WTC11 (cell line): ENCODE results near the gene GOLGA8A. TPM values are rescaled to one million over a fixed set of nuclear protein-coding genes. Genes with fewer than 3 reads are reported as not detected.

Experiments used
- ATAC-seq: fragments of 200-7000 bp; cut with Tn5 transposase; 2 replicates; pipeline ENCODE4 v1.10.0; 2021; ENCODE audit warnings: mild to moderate bottlenecking, moderate library complexity
- CTCF ChIA-PET: fragments of 300-600 bp; sonication (Branson Sonifier 250); formaldehyde crosslinking; loops from one replicate; lab custom pipeline; 2021; ENCODE audit warnings: antibody characterized with exemption; lab: Charles Lee
- POLR2A ChIA-PET: fragments of 350-600 bp; sonication (Branson Sonifier 250); formaldehyde crosslinking; loops from one replicate; lab custom pipeline; 2021; ENCODE audit warnings: antibody characterized with exemption; lab: Charles Lee
- DNase-seq: peaks from one replicate; pipeline ENCODE4 v3.0.0; 2021; ENCODE audit warnings: low spot score
- H3K27ac Mint-ChIP-seq: 2 replicates; pipeline ENCODE4 v1.8.0; 2021; ENCODE audit warnings: mixed read lengths
- H3K27me3 Mint-ChIP-seq: 2 replicates; pipeline ENCODE4 v1.8.0; 2021; ENCODE audit warnings: low read depth, mild to moderate bottlenecking, moderate library complexity, mixed read lengths
- H3K36me3 Mint-ChIP-seq: 2 replicates; pipeline ENCODE4 v1.8.0; 2021; ENCODE audit warnings: mixed read lengths
- H3K4me1 Mint-ChIP-seq: 2 replicates; pipeline ENCODE4 v1.8.0; 2022; ENCODE audit warnings: mixed read lengths
- H3K4me3 Mint-ChIP-seq: 2 replicates; pipeline ENCODE4 v1.8.0; 2021; ENCODE audit warnings: mild to moderate bottlenecking, moderate library complexity, mixed read lengths
- H3K9me3 Mint-ChIP-seq: 2 replicates; pipeline ENCODE4 v1.8.0; 2021; ENCODE audit warnings: mixed read lengths
- ATF1 ChIP-seq: sonication (generic); formaldehyde crosslinking; IDR thresholded peaks from 2 replicates; pipeline ENCODE4 v1.8.1; 2023; ENCODE audit warnings: mild to moderate bottlenecking, moderate library complexity, missing genetic modification reagents
- CDX4 ChIP-seq: fragments of 250-450 bp; sonication (Bioruptor Pico); IDR thresholded peaks from 2 replicates; pipeline ENCODE4 v1.9.0; 2021; ENCODE audit warnings: moderate library complexity, mild to moderate bottlenecking, inconsistent platforms, borderline replicate concordance
- CREB1 ChIP-seq: sonication (generic); formaldehyde crosslinking; IDR thresholded peaks from 2 replicates; pipeline ENCODE4 v1.8.0; 2023; ENCODE audit warnings: mild to moderate bottlenecking, missing genetic modification reagents
- ELF4 ChIP-seq: sonication (generic); formaldehyde crosslinking; IDR thresholded peaks from 2 replicates; pipeline ENCODE4 v1.8.1; 2022; ENCODE audit warnings: low read depth, mild to moderate bottlenecking, moderate library complexity, missing genetic modification reagents
- EMX1 ChIP-seq: fragments of 250-450 bp; sonication (Bioruptor Pico); IDR thresholded peaks from 2 replicates; pipeline ENCODE4 v1.8.0; 2021; ENCODE audit warnings: mild to moderate bottlenecking
- ERG ChIP-seq: fragments of 250-450 bp; sonication (Bioruptor Pico); IDR thresholded peaks from 2 replicates; pipeline ENCODE4 v1.8.0; 2021; ENCODE audit warnings: mild to moderate bottlenecking
- ESRRA ChIP-seq: sonication (generic); formaldehyde crosslinking; IDR thresholded peaks from 2 replicates; pipeline ENCODE4 v1.8.1; 2022; ENCODE audit warnings: mild to moderate bottlenecking, missing genetic modification reagents, borderline replicate concordance
- ETV6 ChIP-seq: sonication (generic); formaldehyde crosslinking; IDR thresholded peaks from 2 replicates; pipeline ENCODE4 v1.8.1; 2022; ENCODE audit warnings: mild to moderate bottlenecking, missing genetic modification reagents
- FOXP1 ChIP-seq: sonication (generic); formaldehyde crosslinking; IDR thresholded peaks from 2 replicates; pipeline ENCODE4 v1.8.0; 2022; ENCODE audit warnings: missing genetic modification reagents, mild to moderate bottlenecking, moderate library complexity, borderline replicate concordance
- GRHL2 ChIP-seq: fragments of 250-450 bp; sonication (Bioruptor Pico); IDR thresholded peaks from 2 replicates; pipeline ENCODE4 v1.8.0; 2022; ENCODE audit warnings: mild to moderate bottlenecking, moderate library complexity; ENCODE audit not compliant: insufficient replicate concordance, severe bottlenecking
- MYBL2 ChIP-seq: sonication (generic); formaldehyde crosslinking; IDR thresholded peaks from 2 replicates; pipeline ENCODE4 v1.8.1; 2023; ENCODE audit warnings: mild to moderate bottlenecking, moderate library complexity, missing genetic modification reagents
- NFE2L1 ChIP-seq: sonication (generic); formaldehyde crosslinking; IDR thresholded peaks from 2 replicates; pipeline ENCODE4 v1.8.1; 2023; ENCODE audit warnings: missing genetic modification reagents
- NR2C2 ChIP-seq: sonication (generic); formaldehyde crosslinking; IDR thresholded peaks from 2 replicates; pipeline ENCODE4 v1.8.0; 2022; ENCODE audit warnings: mild to moderate bottlenecking, missing genetic modification reagents
- NR3C1 ChIP-seq: sonication (generic); formaldehyde crosslinking; conservative IDR thresholded peaks from 2 replicates; pipeline ENCODE4 v1.8.1; 2023; ENCODE audit warnings: low read depth, mild to moderate bottlenecking, missing genetic modification reagents
- OVOL2 ChIP-seq: fragments of 250-450 bp; sonication (Bioruptor Pico); IDR thresholded peaks from 2 replicates; pipeline ENCODE4 v1.9.0; 2021; ENCODE audit warnings: mild to moderate bottlenecking, borderline replicate concordance
- PRRX2 ChIP-seq: fragments of 250-450 bp; sonication (Bioruptor Pico); IDR thresholded peaks from 2 replicates; pipeline ENCODE4 v1.8.0; 2021; ENCODE audit warnings: mild to moderate bottlenecking
- SMAD4 ChIP-seq: sonication (generic); formaldehyde crosslinking; IDR thresholded peaks from 2 replicates; pipeline ENCODE4 v1.8.0; 2022; ENCODE audit warnings: mild to moderate bottlenecking, missing genetic modification reagents
- TEAD1 ChIP-seq: sonication (generic); formaldehyde crosslinking; IDR thresholded peaks from 2 replicates; pipeline ENCODE4 v1.8.0; 2022; ENCODE audit warnings: mild to moderate bottlenecking, missing genetic modification reagents
- TEAD4 ChIP-seq: sonication (generic); formaldehyde crosslinking; IDR thresholded peaks from 2 replicates; pipeline ENCODE4 v1.8.0; 2022; ENCODE audit warnings: mild to moderate bottlenecking, missing genetic modification reagents
- USF2 ChIP-seq: sonication (generic); formaldehyde crosslinking; IDR thresholded peaks from 2 replicates; pipeline ENCODE4 v1.8.1; 2023; ENCODE audit warnings: mild to moderate bottlenecking, missing genetic modification reagents, moderate library complexity
- ZNF121 ChIP-seq: sonication (generic); formaldehyde crosslinking; IDR thresholded peaks from 2 replicates; pipeline ENCODE4 v1.8.0; 2023; ENCODE audit warnings: missing genetic modification reagents
- ZNF138 ChIP-seq: sonication (generic); formaldehyde crosslinking; conservative IDR thresholded peaks from 2 replicates; pipeline ENCODE4 v1.8.1; 2022; ENCODE audit warnings: mild to moderate bottlenecking, moderate library complexity, missing genetic modification reagents
- ZNF396 ChIP-seq: fragments of 250-450 bp; sonication (Bioruptor Pico); IDR thresholded peaks from 2 replicates; pipeline ENCODE4 v1.8.0; 2021; ENCODE audit warnings: mild to moderate bottlenecking, moderate library complexity, borderline replicate concordance
- ZNF416 ChIP-seq: fragments of 250-450 bp; sonication (Bioruptor Pico); IDR thresholded peaks from 2 replicates; pipeline ENCODE4 v1.9.0; 2021; ENCODE audit warnings: mild to moderate bottlenecking, inconsistent platforms
- ZNF512 ChIP-seq: sonication (generic); formaldehyde crosslinking; IDR thresholded peaks from 2 replicates; pipeline ENCODE4 v1.8.1; 2022; ENCODE audit warnings: missing genetic modification reagents, borderline replicate concordance
- ZNF532 ChIP-seq: fragments of 250-450 bp; sonication (Bioruptor Pico); IDR thresholded peaks from 2 replicates; pipeline ENCODE4 v1.9.0; 2021; ENCODE audit warnings: mild to moderate bottlenecking, borderline replicate concordance
- ZNF671 ChIP-seq: fragments of 250-450 bp; sonication (Bioruptor Pico); IDR thresholded peaks from 2 replicates; pipeline ENCODE4 v1.8.0; 2021; ENCODE audit warnings: mild to moderate bottlenecking
- total RNA-seq: library from RNA; stranded (reverse); gene quantifications from 3 replicates; pipeline ENCODE4 v1.2.3, GENCODE V29; 2021

Gene GOLGA8A
- total RNA-seq, 1 experiment from 2014 or later = 37.2 TPM

- TF ChIP-seq ATF1 (no peak), NFE2L1 (CRISPR knock-in tag) (peak; percentile 30; the same call in 1 of the 2 replicates), ZNF416 (no peak), SMAD4 (CRISPR knock-in tag) (no peak), ZNF671 (CRISPR knock-in tag) (no peak), ERG (CRISPR knock-in tag) (no peak), ELF4 (CRISPR knock-in tag) (no peak), CDX4 (CRISPR knock-in tag) (no peak), OVOL2 (CRISPR knock-in tag) (no peak), ETV6 (CRISPR knock-in tag) (peak; percentile 70; the same call in 1 of the 2 replicates), TEAD4 (CRISPR knock-in tag) (no peak), PRRX2 (no peak), EMX1 (CRISPR knock-in tag) (no peak), MYBL2 (peak; percentile 66; the same call in 1 of the 2 replicates), USF2 (CRISPR knock-in tag) (no peak), ESRRA (CRISPR knock-in tag) (no peak), TEAD1 (CRISPR knock-in tag) (peak; percentile 53; the same call in 1 of the 2 replicates), NR3C1 (no peak), NR2C2 (CRISPR knock-in tag) (peak; percentile 38; the same call in 1 of the 2 replicates)
Measured at GRCh38 chr15:34437687-34438086, at the start of gene GOLGA8A (continued).

- no peak for TF ChIP-seq NR2C2 (CRISPR knock-in tag)
- TF ChIP-seq ZNF121 (CRISPR knock-in tag) = no peak
- no peak for TF ChIP-seq ZNF138 (CRISPR knock-in tag)
- no peak for TF ChIP-seq FOXP1 (CRISPR knock-in tag)
- no peak for TF ChIP-seq CREB1 (CRISPR knock-in tag)
- TF ChIP-seq MYBL2 = no peak
- TF ChIP-seq NFE2L1 (CRISPR knock-in tag) = no peak
- no peak for TF ChIP-seq USF2 (CRISPR knock-in tag)
- no peak for TF ChIP-seq SMAD4 (CRISPR knock-in tag)
- TF ChIP-seq GRHL2 = no peak
- TF ChIP-seq TEAD4 (CRISPR knock-in tag) = no peak
- TF ChIP-seq ZNF512 (CRISPR knock-in tag) = no peak
- TF ChIP-seq ZNF532 (CRISPR knock-in tag) = no peak
- no peak for TF ChIP-seq ZNF396 (CRISPR knock-in tag)
- TF ChIP-seq ELF4 (CRISPR knock-in tag) = no peak
- H3K36me3 Mint-ChIP-seq = no peaks in the 10 kb centered on the region
- POLR2A ChIA-PET = no interaction called here
Measured at GRCh38 chr15:34483644-34484043, 46.0 kb upstream of the GOLGA8A start.

More at GRCh38 chr15:34483644-34484043, 46.0 kb upstream of the GOLGA8A start:
- H3K27ac Mint-ChIP-seq = no peak overlapping the region
- CTCF ChIA-PET = no interaction called here
- H3K4me3 Mint-ChIP-seq = no peak overlapping the region
- H3K27me3 Mint-ChIP-seq = peaks cover 12% of the 10 kb centered on the region
- no peaks in the 10 kb centered on the region for H3K9me3 Mint-ChIP-seq
- no peak for ATAC-seq
- no peak for DNase-seq
- no peaks in the 10 kb centered on the region for H3K4me1 Mint-ChIP-seq
